Kidney (tissue), 14 donors: Measurements from ENCODE around the gene CRIP1. TPM values are rescaled to one million over a fixed set of nuclear protein-coding genes. Genes with fewer than 3 reads are reported as not detected.

Experiments used
- DNase-seq, 5 donors: peaks; one replicate each; pipeline ENCODE4 v3.0.0-alpha.2; 2013 to 2020
- FAIRE-seq: peaks from 2 replicates; lab custom pipeline; 2012; peaks lifted over from hg19 to GRCh38; lab: Jason Lieb, UNC
- H3K27ac ChIP-seq, 2 donors: one replicate each; pipeline ENCODE4 v1.7.0; 2013; ENCODE audit warnings: low read depth in 2 of 2, low read length in 2 of 2, inconsistent platforms in 1 of 2
- H3K27me3 ChIP-seq: one replicate; pipeline ENCODE4 v1.7.1; 2013; ENCODE audit warnings: low read length, inconsistent platforms; ENCODE audit not compliant: control insufficient read depth, insufficient read depth
- H3K36me3 ChIP-seq, 3 donors: one replicate each; pipeline versions ENCODE4 v1.7.0 to v1.7.1; 2013; ENCODE audit warnings: low read length in 3 of 3, control low read depth in 1 of 3, inconsistent platforms in 1 of 3; ENCODE audit not compliant: insufficient read depth in 3 of 3, control insufficient read depth in 2 of 3
- H3K4me1 ChIP-seq, 3 donors: one replicate each; pipeline versions ENCODE4 v1.7.0 to v1.7.1; 2013; ENCODE audit warnings: low read length in 3 of 3, inconsistent platforms in 1 of 3, low read depth in 1 of 3; ENCODE audit not compliant: control insufficient read depth in 2 of 3, insufficient read depth in 2 of 3
- H3K4me3 ChIP-seq, 3 donors: one replicate each; pipeline versions ENCODE4 v1.7.0 to v1.8.1; 2013; ENCODE audit warnings: low read length in 3 of 3, control low read depth in 1 of 3, inconsistent platforms in 1 of 3
- H3K9ac ChIP-seq, 3 donors: one replicate each; pipeline versions ENCODE4 v1.7.0 to v1.7.1; 2013; ENCODE audit warnings: low read length in 3 of 3, control low read depth in 1 of 3, inconsistent platforms in 1 of 3
- H3K9me3 ChIP-seq, 3 donors: one replicate each; pipeline versions ENCODE4 v1.7.0 to v1.7.1; 2013; ENCODE audit warnings: low read length in 3 of 3, control low read depth in 1 of 3, inconsistent platforms in 1 of 3; ENCODE audit not compliant: control insufficient read depth in 2 of 3, insufficient read depth in 1 of 3
- intact Hi-C: fragments of 100-400 bp; cut with DNase I; formaldehyde crosslinking; loops from one replicate; pipeline ENCODE4 v1.11.1; 2022
- polyA plus RNA-seq: library from polyadenylated mRNA; stranded (reverse); fragments of 350-450 nt; fragmentation: Illumina TruSeq; extraction: RNeasy Lipid Tissue Mini Kit (QIAGEN cat#74804); gene quantifications from one replicate; pipeline ENCODE4 v1.2.3, GENCODE V29; 2014; ENCODE audit warnings: low read depth, low replicate concordance; ENCODE audit not compliant: insufficient read depth
- total RNA-seq: library from RNA; stranded (reverse); fragmentation: NEBNext Ultra II Directional; extraction: Animal tissue kit (Norgen Biotek cat#: 25700); gene quantifications from one replicate; pipeline ENCODE4 v1.2.1, GENCODE V29; 2021
- TF ChIP-seq, protein P1 (sequence below): IDR thresholded peaks from 3 replicates; pipeline ENCODE4 v1.5.1; 2012; ENCODE audit warnings: mild to moderate bottlenecking, moderate library complexity, borderline replicate concordance; ENCODE audit not compliant: insufficient read depth; ENCODE audit errors: extremely low read depth
- donor health status: control.
- donor health status: control.
- donor health status: control.
- donor health status: control.
- donor health status: control.
- donor health status: DM: yes; HTN: yes; CAD: no.
- donor health status: Normal renal cell carcinoma (clear cell type).

CRIP1 gene
- total and polyA plus RNA-seq, 2 donors from 2014 or later = 272 to 381 TPM

DNA sequence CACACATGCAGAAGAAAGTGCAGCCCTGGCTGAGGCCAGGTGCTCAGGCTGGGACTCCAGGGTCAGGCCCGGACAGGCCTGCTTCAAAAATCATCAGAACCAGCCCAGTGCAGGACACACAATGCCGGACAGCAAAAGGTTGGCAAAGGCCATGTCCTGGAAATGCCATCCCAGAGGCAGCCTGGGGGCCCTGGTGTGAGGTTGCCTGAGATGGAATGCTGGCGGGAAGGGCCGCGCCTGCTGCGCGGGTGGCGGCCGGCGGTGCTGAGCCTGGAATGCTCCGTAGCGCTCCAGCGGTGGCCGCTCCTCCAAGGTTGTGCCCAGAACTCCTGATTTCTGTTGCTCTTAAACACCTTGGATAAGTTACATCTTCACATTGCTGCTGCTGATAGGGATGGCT lies 33.7 kb upstream of the CRIP1 start:
- Histone ChIP-seq H3K4me1 (no peaks in the 10 kb centered on the region), H3K9ac (no peak overlapping the region), H3K27ac (no peak overlapping the region), H3K4me3 (no peak overlapping the region), H3K27me3 (no peaks in the 10 kb centered on the region), H3K9me3 (no peaks in the 10 kb centered on the region), H3K36me3 (peaks cover 0 to 8% (median 6%) of the 10 kb centered on the region in 3 donors)
- FAIRE-seq (no peak), DNase-seq (peak in 1 of 5 donors; percentile 28)
- intact Hi-C loops = no loop called here
- TF ChIP-seq, protein P1, sequence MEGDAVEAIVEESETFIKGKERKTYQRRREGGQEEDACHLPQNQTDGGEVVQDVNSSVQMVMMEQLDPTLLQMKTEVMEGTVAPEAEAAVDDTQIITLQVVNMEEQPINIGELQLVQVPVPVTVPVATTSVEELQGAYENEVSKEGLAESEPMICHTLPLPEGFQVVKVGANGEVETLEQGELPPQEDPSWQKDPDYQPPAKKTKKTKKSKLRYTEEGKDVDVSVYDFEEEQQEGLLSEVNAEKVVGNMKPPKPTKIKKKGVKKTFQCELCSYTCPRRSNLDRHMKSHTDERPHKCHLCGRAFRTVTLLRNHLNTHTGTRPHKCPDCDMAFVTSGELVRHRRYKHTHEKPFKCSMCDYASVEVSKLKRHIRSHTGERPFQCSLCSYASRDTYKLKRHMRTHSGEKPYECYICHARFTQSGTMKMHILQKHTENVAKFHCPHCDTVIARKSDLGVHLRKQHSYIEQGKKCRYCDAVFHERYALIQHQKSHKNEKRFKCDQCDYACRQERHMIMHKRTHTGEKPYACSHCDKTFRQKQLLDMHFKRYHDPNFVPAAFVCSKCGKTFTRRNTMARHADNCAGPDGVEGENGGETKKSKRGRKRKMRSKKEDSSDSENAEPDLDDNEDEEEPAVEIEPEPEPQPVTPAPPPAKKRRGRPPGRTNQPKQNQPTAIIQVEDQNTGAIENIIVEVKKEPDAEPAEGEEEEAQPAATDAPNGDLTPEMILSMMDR = no peak

DNA sequence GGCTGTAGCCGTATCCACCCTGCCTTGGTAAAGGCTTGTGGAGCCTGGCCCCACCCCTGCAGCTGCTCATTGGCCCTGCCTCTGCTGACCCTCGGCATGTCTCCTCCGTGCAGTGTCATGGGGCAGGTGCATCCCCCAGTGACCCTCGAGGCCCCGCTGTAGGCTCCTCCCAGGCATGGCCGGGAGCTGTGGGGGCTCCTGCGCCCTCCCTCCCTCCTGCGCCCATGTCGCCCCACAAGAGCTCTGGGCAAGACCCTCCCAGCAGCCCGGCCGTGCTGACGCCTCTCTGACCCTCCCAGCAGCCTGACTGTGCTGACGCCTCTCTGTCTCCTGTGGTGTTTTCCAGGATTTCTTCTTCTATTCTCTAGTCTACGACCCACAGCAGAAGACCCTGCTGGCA lies 32.8 kb upstream of the CRIP1 start:
- Histone ChIP-seq H3K4me1 (no peaks in the 10 kb centered on the region), H3K27ac (no peak overlapping the region), H3K9ac (no peak overlapping the region), H3K36me3 (peaks cover 0 to 8% (median 6%) of the 10 kb centered on the region in 3 donors), H3K9me3 (no peaks in the 10 kb centered on the region), H3K4me3 (no peak overlapping the region), H3K27me3 (no peaks in the 10 kb centered on the region)
- DNase-seq (peak in 2 of 5 donors; percentile 33 to 70), FAIRE-seq (no peak)
- intact Hi-C loops = no loop called here
- TF ChIP-seq, protein P1 = no peak

DNA sequence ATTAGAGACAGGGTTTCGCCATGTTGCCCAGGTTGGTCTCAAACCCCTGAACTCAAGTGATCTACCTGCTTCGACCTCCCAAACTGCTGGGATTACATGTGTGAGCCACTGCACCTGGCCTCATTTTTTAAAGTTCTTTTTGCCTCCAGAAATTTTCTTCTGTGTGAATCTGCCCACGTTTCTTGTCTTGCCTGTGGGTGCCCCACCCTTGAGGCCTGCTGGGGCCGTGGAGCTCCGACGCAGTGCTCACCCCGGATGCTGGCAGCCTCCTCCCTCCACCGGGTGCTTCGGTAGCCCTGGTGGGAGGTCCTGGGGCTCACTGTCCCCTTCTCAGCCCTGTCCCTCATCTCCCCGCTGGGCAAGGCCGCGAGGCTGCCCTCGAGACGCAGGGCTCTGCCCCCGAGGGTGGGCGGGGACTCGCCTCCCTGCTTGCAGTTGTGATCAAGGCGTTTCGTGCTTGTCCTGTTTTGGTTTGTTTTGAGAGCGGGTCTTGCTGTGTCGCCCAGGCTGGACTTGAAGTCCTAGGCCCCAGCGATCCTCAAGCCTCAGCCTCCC lies 31.5 kb upstream of the CRIP1 start:
- FAIRE-seq = no peak
- H3K27ac ChIP-seq = no peak overlapping the region
- H3K4me1 ChIP-seq = no peaks in the 10 kb centered on the region
- peak in 1 of 5 donors; percentile 28 for DNase-seq
- no peak overlapping the region for H3K9ac ChIP-seq
- intact Hi-C loops = no loop called here
- TF ChIP-seq, protein P1 = no peak
- no peaks in the 10 kb centered on the region for H3K9me3 ChIP-seq
- peaks cover 0 to 8% (median 6%) of the 10 kb centered on the region in 3 donors for H3K36me3 ChIP-seq
- no peaks in the 10 kb centered on the region for H3K27me3 ChIP-seq
- no peak overlapping the region for H3K4me3 ChIP-seq
